H4 (cell line): Measurements from ENCODE around the gene OIT3. TPM values are rescaled to one million over a fixed set of nuclear protein-coding genes. Genes with fewer than 3 reads are reported as not detected.

Source experiments
- DNase-seq: peaks from one replicate; pipeline ENCODE4 v3.0.0-alpha.2; 2015; ENCODE audit warnings: low spot score
- total RNA-seq: library from RNA; depleted of rRNA; stranded (reverse); fragments of >200 nt; shearing (Covaris generic); gene quantifications from 2 replicates; pipeline ENCODE4 v1.2.3, GENCODE V29; 2014; rRNA removed

The OIT3 gene
- not detected in 2 replicates for total RNA-seq

DNA sequence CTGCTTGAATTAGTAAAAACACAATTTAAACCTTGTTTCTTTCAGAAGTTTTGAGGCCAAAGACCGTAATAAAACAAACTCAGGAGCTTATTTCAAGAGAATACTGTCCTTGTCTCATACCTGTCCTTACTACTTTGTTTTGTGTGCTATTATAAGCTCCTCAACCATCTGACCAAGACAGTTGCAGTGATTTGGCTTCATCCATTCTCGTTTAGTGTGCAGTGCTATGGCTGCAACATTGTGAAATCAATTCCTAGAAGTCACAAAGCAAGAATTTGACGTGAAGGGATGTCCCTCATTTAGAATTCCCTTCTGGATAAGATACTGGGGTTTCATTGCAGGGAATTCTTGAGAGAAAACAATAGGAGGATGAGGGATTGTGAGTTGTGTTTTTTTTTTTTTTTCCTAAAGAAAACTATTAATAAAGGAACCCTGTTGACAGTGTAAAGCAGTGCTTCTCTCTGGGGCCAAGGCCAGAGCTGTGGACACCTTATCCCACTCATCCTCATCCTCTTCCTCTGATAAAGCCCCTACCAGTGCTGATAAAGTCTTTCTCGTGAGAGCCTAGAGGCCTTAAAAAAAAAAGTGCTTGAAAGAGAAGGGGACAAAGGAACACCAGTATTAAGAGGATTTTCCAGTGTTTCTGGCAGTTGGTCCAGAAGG, at the start of gene OIT3:
OIT3 (plus strand) TSS at position 604 of the 663 bp plus-strand sequence. CDS start 60 bp downstream, outside the sequence.
- DNase-seq: no peak

DNA sequence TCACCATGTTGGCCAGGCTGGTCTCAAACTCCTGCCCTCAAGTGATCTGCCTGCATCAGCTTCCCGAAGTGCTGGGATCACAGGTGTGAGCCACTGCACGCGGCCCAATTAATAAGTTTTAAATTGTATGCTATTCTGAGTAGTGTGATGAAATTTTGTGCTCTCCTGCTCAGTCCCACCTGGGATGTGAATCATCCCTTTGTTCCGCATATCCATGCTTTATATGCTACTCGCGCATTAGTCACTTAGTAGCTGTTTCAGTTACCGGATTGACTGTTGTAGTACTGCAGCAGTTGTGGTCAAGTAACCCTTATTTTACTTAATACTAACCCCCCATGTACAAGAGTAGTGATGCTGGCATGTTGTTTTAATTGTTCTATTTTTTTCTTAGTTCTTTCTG, 47.3 kb upstream of the OIT3 start:
- peak; percentile 31 for DNase-seq

DNA sequence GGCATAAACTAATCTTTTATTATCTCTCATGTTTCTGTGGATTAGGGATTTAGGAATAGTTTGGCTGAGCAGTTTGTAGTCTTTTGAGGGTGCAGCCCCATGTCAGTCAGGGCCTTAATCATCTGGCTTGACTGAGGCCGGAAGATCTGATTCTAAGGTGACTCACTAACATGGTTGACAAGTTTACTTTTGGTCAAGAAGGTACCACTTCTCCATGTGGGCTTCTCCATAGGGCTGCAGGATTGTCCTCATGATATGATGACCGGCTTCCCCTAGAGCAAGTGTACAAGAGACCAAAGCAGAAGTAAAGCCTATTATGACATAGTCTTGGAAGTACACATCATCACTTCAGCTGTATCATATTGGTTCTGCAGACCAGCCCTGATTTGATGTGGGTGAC, 45.9 kb upstream of the OIT3 start:
- DNase-seq: no peak

DNA sequence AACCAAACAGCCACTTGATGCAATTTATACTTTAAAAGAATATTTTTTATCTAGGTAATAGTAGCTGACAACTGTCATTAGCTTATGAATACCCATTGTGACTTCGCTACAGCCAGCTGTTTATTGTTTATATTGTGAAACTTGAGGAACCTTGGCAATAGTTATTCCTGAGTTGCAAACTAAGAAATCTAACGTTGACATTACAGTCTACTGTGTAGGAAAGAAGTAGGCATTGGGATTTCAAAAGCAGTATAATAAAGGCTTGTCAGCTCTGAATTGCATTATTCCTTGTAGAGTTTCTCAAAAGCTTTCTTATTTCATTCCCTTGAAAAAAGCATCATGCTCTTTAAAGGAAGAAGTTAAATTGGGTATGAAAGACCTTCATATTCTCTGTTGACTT, 42.7 kb upstream of the OIT3 start:
- no peak for DNase-seq

DNA sequence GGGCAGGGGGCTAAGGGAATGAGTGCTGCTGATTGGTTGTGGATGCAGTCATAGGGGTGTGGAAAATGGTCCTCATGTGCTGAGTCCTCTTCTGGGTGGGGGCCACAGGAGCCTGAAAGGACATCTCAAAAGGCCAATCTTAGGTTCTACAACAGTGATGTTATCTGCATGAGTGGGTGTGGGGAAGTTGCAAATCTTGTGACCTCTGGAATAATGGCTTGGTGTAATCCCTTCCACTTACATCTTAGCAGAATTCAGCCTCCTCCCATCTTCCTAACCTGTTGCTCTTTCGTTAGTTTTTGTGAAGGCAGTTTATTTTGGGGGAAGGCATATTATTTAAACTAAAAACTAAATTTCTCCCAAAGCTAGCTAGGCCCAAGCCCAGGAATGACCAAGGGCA, 42.0 kb upstream of the OIT3 start:
- DNase-seq: no peak

DNA sequence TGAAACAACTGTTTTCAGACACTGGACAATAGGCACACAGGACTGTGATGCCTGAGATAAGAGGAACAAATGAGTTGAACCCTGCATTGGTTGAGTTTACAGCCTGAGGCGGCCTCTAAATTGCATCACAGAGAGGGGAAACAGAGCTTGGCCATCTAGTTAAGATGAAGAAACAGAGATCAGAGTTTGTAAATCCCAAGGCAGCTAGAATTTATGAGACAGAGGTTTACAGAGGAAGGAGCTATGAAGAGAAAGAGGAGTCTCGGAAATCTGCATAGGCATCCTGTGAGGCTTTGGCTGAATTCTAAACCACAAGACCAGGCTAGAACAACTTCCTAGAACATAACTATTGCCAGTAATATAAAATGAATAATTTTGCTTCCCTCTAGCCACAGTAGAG, 41.0 kb upstream of the OIT3 start:
- no peak for DNase-seq

DNA sequence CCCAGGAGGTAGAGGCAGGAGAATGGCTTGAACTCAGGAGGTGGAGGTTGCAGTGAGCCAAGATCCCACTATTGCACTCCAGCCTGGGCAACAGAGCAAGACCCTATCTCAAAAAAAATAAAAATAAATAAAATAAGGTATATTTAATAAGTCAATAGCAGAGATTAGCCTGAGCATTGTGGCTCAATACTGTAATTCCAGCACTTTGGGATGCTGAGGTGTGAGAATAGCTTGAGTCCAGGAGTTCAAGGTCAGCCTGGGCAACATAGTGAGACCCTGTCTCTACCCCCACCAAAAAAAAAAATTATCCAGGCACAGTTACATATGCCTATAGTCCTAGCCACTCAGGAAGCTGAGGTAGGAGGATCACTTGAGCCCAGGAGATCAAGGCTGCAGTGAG, 38.4 kb upstream of the OIT3 start:
- DNase-seq: no peak

DNA sequence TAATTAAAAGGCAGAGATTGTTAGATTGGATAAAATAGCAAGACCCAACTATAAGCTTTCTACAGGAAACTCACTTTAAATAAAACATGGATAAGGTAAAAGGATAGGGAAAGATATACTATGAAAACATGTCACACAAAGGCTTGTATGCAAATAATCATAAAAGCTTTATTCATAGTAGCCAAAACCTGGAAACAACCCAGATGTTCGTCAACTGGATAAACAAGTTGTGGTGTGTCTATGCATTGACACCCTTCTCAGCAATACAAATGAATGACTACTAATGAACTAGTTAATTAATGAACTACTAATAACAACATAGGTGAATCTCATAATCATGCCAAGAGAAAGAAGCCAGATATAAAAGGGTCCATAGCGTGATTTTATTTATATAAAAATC, 37.7 kb upstream of the OIT3 start:
- no peak for DNase-seq

DNA sequence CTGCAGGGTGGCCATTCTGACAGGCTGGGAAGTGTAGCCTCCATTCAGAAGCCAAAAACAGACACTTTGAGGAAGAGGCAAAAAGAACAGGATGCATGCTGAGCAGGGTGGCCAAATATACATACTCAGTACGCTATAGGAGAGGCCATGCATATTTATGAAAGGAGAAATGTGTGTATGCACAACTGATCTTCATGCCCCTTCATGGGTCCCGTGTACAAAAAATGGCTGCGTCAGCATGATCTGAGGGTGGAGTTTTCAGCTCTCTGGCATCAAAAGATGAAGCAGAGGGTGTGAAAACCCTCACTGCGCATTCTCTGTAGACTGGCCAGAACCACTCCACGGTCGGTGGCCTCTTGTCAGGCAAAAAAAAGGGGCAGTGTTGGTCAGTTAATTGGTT, 35.5 kb upstream of the OIT3 start:
- DNase-seq: no peak

DNA sequence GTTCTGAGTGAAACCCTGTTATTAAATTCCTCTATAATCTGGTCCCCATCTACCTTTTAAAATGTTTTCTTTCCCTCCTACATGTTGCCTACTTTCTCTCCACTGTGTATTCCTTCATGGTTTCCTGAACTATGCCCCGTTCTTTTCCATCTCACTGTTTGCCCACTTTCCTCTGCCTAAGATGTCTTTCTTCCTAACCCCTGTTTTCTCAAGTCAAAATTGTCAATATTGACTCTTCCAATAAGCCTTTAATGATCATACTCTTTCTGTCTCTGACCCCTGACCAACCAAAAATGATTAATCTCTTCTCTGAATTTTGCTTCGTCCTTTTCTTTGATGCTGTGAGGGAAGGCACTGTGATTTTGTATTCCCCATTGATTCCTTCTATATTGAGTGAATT, 30.6 kb upstream of the OIT3 start:
- DNase-seq: no peak

DNA sequence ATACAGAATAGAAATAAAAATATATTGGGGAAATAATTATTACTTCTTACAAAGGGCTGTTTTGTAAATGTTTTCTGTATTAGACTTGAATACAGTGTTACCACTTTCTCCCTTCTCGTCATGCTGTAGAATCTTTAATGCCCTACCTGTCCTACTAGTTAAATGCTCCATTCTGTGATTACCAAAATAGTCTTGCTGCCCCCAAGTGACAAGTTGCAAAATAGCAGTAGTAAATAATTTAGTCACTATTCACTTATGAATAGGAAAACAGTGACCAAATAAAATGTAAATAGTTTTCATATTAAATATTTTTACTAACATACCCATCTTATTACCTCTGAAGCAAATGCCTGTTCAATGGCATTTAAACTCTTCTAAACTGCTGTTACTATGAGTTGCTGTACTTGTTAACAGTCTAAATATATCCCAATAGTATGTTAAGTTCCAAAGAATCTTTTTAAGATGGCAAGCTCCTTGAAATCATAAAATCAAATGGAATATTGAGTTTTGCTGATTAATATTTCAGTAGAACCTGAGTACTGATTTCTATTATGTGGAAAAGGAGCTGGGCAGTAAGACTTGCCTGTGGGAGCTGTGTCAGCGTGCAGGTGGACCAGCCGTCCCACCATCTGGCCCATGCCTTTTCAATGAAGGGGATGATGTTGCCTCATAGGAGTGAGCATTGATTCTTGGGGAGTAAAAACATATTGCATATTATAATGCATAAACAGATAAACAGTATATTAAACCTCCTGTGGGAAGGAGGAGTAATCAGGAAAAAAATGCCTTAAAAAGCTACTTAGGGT, 18.1 kb upstream of the OIT3 start:
- DNase-seq: peak; percentile 19

DNA sequence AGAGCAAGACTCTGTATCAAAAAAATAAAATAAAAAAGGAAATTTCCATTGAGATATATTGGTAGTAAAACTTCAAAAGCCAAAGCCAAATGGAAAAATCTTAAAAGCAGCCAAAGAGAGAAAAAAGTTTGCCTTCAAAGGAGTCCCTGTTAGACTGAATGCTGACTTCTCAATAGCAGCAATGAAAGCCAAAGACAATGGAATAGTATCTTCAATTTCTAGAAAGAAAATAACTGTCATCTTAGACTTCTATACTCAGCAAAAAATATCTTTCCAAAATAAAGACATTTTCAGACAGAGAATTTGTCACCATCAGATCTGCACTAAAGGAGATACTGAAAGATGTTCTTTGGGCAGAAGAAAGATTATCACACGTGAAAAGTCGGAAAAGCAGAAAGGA, 14.3 kb upstream of the OIT3 start:
- no peak for DNase-seq

DNA sequence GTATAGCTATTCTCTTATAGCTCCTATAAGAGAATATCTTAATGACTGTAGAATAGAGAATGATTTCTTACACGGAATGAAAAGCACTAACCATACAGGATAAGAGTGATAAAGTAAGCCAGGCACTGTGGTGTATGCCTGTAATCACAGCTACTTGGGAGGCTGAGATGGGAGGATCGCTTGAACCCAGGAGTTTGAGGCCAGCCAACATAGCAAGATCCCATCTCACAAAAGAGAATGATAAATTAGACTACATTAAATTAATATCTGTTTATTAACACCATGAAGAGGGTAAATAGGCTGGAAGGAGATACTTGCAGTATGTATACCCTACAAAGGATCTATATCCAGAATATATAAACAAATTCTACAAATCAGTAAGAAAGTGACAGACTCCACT, 12.2 kb upstream of the OIT3 start:
- no peak for DNase-seq

DNA sequence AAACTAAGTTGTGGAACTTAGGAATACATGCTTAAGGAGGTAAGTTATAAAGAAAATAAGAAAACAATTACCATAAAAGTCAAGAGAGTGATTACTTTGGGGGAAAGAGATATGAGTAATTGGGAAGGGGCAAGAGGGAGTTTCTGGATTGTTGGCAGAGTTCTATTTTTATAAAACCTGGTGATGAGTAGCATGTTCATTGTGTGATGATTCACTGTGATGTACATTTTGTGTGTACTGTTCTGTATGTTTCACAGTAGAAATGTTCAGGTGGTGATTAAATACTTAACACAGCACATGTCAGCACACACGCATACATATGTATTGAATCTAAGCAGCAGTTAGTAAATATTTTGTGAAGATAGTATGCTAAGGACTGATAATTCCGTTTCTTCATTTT, 9.7 kb upstream of the OIT3 start:
- no peak for DNase-seq

DNA sequence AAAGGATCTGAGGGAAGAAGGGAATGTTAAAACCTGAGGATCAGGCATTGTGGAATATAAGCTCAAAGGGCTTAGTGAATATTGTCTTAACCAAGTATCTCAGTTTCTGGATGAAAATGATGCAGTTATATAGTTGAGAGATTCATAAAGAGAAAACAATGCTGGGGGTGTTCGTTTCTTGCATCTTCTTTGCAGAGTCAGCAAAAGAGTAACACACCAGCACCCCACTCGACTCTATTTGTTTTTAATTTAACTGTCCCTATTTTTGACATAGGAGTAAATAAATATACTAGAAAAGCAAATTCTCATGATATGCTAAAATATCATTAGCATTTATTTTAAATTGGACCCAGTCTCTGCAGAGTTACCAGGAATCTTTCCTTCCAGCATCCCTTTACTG, 7.6 kb upstream of the OIT3 start:
- DNase-seq: no peak

DNA sequence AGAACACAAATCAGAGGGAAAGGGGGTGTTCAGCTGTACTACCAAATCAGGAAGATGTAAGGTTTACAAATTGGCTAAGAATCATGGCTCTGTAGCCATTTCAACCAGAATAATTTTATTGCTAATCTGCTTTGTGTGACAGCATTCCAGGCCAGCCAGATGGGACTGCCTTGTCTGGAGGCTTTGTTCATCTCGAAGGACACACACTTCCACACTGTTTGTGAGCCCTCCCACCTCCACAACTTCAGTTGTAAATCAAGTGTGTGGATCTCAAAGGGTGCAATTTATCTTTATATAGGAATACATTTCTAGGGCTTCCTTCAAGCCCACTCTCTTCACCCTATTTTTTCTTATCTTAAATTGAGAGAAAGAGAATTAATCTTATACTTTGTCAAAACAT, 6.9 kb upstream of the OIT3 start:
- no peak for DNase-seq

DNA sequence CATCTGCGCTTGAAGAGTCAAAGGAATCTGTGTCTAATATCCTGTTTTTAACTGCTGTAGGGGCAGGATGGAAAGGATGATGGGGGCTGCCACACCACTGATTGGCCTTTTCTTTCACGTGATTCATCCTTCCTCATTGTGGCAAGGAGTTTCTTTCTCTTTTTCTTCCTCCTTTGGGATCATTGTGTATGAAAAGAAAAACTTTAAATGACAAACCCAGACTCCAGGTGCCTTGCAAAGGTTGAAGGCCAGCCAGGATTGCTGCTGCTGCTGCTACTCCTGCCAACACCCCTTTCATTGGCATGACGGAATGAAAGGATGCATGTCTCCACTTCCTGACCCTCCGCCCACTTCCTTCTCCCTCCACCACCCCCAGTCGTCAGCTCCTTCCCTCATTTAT, 6.5 kb upstream of the OIT3 start:
- DNase-seq: no peak

DNA sequence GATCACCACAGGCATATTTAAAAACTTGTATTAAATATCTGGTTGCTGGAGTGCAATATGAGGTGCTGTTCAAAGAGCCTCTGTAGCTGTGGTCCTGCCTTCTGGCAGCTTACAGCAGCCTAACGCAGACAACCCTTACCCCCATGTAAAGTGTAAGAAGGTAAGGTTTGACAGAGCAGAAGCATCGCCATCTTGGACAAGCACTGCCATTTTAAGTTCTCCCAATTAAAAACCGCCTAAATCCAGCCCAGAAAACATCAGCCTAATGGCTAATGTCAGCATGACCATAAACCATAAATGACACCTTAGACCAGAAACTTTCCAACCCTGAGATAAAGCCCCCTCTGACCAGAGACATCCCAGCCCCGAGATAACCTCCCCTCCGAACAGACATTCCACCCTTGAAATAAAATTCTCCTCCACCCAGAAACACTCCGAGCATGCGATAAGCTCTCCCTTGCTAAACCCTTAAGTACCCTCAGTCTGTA, 5.3 kb upstream of the OIT3 start:
- no peak for DNase-seq

DNA sequence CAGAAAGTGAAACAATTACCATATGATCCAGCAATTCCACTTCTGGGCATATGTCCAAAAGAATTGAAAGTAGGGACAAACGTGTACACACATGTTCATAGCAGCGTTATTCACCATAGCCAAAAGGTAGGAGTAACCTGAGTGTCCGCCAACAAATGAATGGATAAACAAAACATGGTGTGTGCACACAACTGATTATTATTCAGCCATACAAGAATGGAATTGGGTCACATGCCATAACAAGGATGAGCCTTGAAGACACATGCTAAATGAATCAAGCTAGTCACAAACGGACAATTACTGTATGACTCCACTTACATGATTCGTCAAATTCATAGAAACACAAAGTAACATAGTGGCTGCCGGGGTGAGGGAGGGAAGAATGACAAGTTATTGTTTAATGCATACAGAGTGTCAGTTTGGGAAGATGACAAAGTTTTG, 4.1 kb upstream of the OIT3 start:
- peak; percentile 25 for DNase-seq

DNA sequence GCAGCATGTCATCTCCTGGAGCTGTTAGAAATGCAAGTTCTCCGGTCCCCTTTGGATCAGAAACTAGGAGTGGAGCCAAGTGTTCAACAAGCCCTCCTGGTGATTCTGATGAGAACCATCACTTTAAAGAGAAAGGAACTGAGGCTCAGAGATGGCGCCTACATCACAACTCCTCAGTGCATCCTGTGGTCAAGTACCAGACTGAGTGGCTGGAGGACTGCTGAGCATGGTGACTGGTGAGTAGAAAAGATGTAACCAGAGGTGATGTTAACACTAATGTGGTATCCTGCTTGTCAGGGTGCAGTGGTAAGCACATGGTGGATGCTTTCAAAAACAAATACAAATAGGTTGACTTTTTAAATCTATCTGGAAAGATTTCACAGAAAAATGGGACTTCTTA, 3.5 kb upstream of the OIT3 start:
- no peak for DNase-seq

DNA sequence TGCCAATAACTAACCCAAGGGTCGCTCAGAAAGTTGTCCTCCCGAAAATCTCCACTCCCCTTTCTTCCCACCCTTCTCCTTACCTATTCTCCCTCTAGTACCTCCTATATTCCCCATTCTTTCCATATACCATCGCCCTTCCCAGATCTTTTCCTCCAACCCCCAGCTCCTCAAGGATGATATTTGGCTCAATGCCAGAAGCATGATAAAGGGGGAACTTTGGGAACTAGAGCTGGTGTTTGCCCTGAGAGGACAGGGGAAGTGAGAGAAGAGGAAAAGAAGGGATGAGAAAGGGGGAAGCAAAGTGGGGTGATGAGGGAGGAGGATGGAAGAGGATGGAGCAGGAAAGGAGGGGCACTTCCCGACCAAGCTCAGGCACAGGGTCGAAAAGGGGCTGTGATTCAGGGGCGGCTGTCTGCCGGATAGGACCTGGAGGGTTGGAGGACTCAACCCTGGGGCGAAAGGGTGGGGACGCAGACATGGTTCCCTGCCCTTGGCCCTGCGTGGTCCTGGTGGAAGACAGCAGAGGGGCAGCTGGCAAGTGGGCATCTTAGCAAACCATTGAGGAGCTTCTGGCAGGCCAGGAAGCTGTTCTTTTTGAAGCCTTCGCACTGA, 1.8 kb downstream of the OIT3 start:
- DNase-seq: no peak

DNA sequence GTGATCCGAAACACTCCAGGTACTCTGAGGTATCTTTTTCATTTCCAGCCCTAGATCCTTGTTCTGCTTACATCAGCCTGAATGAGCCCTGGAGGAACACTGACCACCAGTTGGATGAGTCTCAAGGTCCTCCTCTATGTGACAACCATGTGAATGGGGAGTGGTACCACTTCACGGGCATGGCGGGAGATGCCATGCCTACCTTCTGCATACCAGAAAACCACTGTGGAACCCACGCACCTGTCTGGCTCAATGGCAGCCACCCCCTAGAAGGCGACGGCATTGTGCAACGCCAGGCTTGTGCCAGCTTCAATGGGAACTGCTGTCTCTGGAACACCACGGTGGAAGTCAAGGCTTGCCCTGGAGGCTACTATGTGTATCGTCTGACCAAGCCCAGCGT, 5.1 kb downstream of the OIT3 start:
- DNase-seq: no peak

DNA sequence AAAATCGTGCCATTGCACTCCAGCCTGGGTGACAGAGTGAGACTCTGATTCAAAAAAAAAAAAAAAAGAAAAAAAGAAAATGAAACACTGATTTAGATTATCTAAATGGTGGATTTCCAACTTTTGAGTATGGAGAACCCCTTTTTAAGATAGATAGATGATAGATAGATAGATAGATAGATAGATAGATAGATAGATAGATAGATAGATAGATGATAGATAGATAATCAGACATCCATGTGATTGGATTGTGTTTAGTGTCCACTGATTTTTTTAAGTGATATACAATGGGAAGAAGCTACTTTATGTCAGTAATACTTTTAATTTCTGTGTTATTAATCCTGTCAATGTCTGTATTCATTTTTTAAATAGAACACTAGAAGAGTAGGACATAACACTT, 6.0 kb downstream of the OIT3 start:
- no peak for DNase-seq
